GM18511 (cell line): ENCODE data around the gene SLC38A11.
"Not testable (repeated sequence)": the region's sequence is repeated elsewhere in the genome, so short reads cannot be mapped to it uniquely, and the experiment has no call there.

Experiments used
- ATAC-seq: cut with Tn5 transposase; IDR thresholded peaks from one replicate; pipeline ENCODE4 v1.9.1; 2021; ENCODE audit warnings: mild to moderate bottlenecking, moderate library complexity; ENCODE audit not compliant: unreplicated experiment

Gene SLC38A11

GRCh38 chr2:164954954-164955701 is at the start of gene SLC38A11:
Gene SLC38A11 (minus strand): TSS chr2:164955525. CDS start chr2:164955247, 278 bp downstream.
- ATAC-seq, result no peak

GRCh38 chr2:165003443-165004130 is 48.3 kb upstream of the SLC38A11 start:
- ATAC-seq, result no peak

GRCh38 chr2:165002638-165003037 is 47.3 kb upstream of the SLC38A11 start:
- ATAC-seq, result no peak

GRCh38 chr2:164994664-164995299 is 39.5 kb upstream of the SLC38A11 start:
- not testable (repeated sequence) for ATAC-seq

GRCh38 chr2:164993287-164994016 is 38.1 kb upstream of the SLC38A11 start:
- ATAC-seq, result no peak

GRCh38 chr2:164992818-164993217 is 37.5 kb upstream of the SLC38A11 start:
- peak; percentile 84 for ATAC-seq

GRCh38 chr2:164992093-164992454 is 36.7 kb upstream of the SLC38A11 start:
- not testable (repeated sequence) for ATAC-seq

- not testable (repeated sequence) for ATAC-seq
Observed at GRCh38 chr2:164991361-164992092, 36.2 kb upstream of the SLC38A11 start.

GRCh38 chr2:164990953-164991352 is 35.6 kb upstream of the SLC38A11 start:
- not testable (repeated sequence) for ATAC-seq

- not testable (repeated sequence) for ATAC-seq
Observed at GRCh38 chr2:164988805-164989204, 33.5 kb upstream of the SLC38A11 start.

GRCh38 chr2:164986027-164986426 is 30.7 kb upstream of the SLC38A11 start:
- ATAC-seq, result not testable (repeated sequence)

GRCh38 chr2:164984428-164984827 is 29.1 kb upstream of the SLC38A11 start:
- no peak for ATAC-seq

GRCh38 chr2:164981217-164981990 is 26.1 kb upstream of the SLC38A11 start:
- no peak for ATAC-seq

- not testable (repeated sequence) for ATAC-seq
Observed at GRCh38 chr2:164980688-164981087, 25.4 kb upstream of the SLC38A11 start.

- ATAC-seq, result no peak
Observed at GRCh38 chr2:164979113-164979512, 23.8 kb upstream of the SLC38A11 start.

- ATAC-seq, result not testable (repeated sequence)
Observed at GRCh38 chr2:164976875-164977470, 21.6 kb upstream of the SLC38A11 start.

GRCh38 chr2:164976301-164976700 is 21.0 kb upstream of the SLC38A11 start:
- no peak for ATAC-seq

- no peak for ATAC-seq
Observed at GRCh38 chr2:164975891-164976290, 20.6 kb upstream of the SLC38A11 start.

GRCh38 chr2:164974221-164974620 is 18.9 kb upstream of the SLC38A11 start:
- no peak for ATAC-seq
